Cardiac muscle cell (in vitro differentiated cells and primary cell): ENCODE results near the gene SLC28A2. TPM values are rescaled to one million over a fixed set of nuclear protein-coding genes. Genes with fewer than 3 reads are reported as not detected.
"Not testable (repeated sequence)": the region's sequence is repeated elsewhere in the genome, so short reads cannot be mapped to it uniquely, and the experiment has no call there.

Source experiments
- DNase-seq, 2 donors: peaks; one replicate each; pipeline versions ENCODE4 v3.0.0 to v3.0.0-alpha.2; 2010 to 2017; ENCODE audit warnings: low read depth in 1 of 2, low spot score in 1 of 2
- H3K27ac ChIP-seq: fragments of 200-600 bp; sonication (generic); 2 replicates; pipeline ENCODE4 v1.5.1; 2016
- H3K27me3 ChIP-seq: fragments of 200-600 bp; sonication (generic); 2 replicates; pipeline ENCODE4 v1.6.0; 2016; ENCODE audit warnings: control low read depth
- H3K36me3 ChIP-seq: fragments of 200-600 bp; sonication (generic); 2 replicates; pipeline ENCODE4 v1.5.1; 2016; ENCODE audit warnings: control low read depth
- H3K4me1 ChIP-seq: fragments of 200-600 bp; sonication (generic); 2 replicates; pipeline ENCODE4 v1.8.1; 2017; ENCODE audit warnings: low read depth, mild to moderate bottlenecking, mixed run types
- H3K4me3 ChIP-seq: fragments of 200-600 bp; sonication (generic); 2 replicates; pipeline ENCODE4 v1.5.1; 2016; ENCODE audit warnings: mild to moderate bottlenecking
- H3K9me3 ChIP-seq: fragments of 200-600 bp; sonication (generic); 2 replicates; pipeline ENCODE4 v1.5.1; 2017; ENCODE audit warnings: low read depth, mild to moderate bottlenecking, control low read depth
- CTCF ChIP-seq: IDR thresholded peaks from 2 replicates; pipeline ENCODE4 v1.5.1; 2012; ENCODE audit warnings: low read depth, mild to moderate bottlenecking, low read length
- polyA plus RNA-seq: library from polyadenylated mRNA; unstranded; fragments of >200 nt; fragmentation: Nextera tagmentation; extraction: Ambion mirVana; gene quantifications from 2 replicates; pipeline ENCODE4 v1.2.1, GENCODE V29; 2016
- total RNA-seq: library from RNA; depleted of rRNA; stranded (reverse); fragments of >200 nt; gene quantifications from 2 replicates; pipeline ENCODE4 v1.2.3, GENCODE V29; 2016

Gene SLC28A2
- total and polyA plus RNA-seq, 2 experiments from 2014 or later, result 0.10 TPM; not detected in 1

- peaks cover 15% of the 10 kb centered on the region for H3K27me3 ChIP-seq
- TF ChIP-seq CTCF, result no peak
Measured at GRCh38 chr15:45304711-45305110, 52.7 kb downstream of the SLC28A2 start.

GRCh38 chr15:45306105-45306504, 54.1 kb downstream of the SLC28A2 start:
- peaks cover 15% of the 10 kb centered on the region for H3K27me3 ChIP-seq
- no peak for DNase-seq
- no peak for TF ChIP-seq CTCF
- H3K27ac ChIP-seq, result no peak overlapping the region
- H3K9me3 ChIP-seq, result no peaks in the 10 kb centered on the region
- no peaks in the 10 kb centered on the region for H3K36me3 ChIP-seq
- no peak overlapping the region for H3K4me3 ChIP-seq
- H3K4me1 ChIP-seq, result peaks cover 6% of the 10 kb centered on the region

More at GRCh38 chr15:45304711-45305110, 52.7 kb downstream of the SLC28A2 start:
- H3K36me3 ChIP-seq, result no peaks in the 10 kb centered on the region
- H3K9me3 ChIP-seq, result no peaks in the 10 kb centered on the region
- no peak for DNase-seq
- no peak overlapping the region for H3K4me3 ChIP-seq
- H3K4me1 ChIP-seq, result no peaks in the 10 kb centered on the region
- H3K27ac ChIP-seq, result no peak overlapping the region

- Histone ChIP-seq H3K27ac (no peak overlapping the region), H3K9me3 (no peaks in the 10 kb centered on the region), H3K4me1 (peaks cover 6% of the 10 kb centered on the region), H3K4me3 (no peak overlapping the region), H3K27me3 (peaks cover 15% of the 10 kb centered on the region), H3K36me3 (no peaks in the 10 kb centered on the region)
- TF ChIP-seq CTCF, result peak; percentile 53
- peak in 1 of 2 donors; percentile 79 for DNase-seq
Measured at GRCh38 chr15:45307230-45307924, 55.3 kb downstream of the SLC28A2 start.

- H3K27ac ChIP-seq, H3K36me3 ChIP-seq: not testable (repeated sequence)
Measured at GRCh38 chr15:45314117-45314516, 62.1 kb downstream of the SLC28A2 start.

GRCh38 chr15:45314960-45315359, 62.9 kb downstream of the SLC28A2 start:
- Histone ChIP-seq H3K27me3 (no peaks in the 10 kb centered on the region), H3K36me3 (no peaks in the 10 kb centered on the region), H3K4me1 (peaks cover 6% of the 10 kb centered on the region), H3K9me3 (no peaks in the 10 kb centered on the region), H3K4me3 (no peak overlapping the region), H3K27ac (no peak overlapping the region)
- peak in 1 of 2 donors; percentile 47 for DNase-seq
- peak; percentile 13 for TF ChIP-seq CTCF

More at GRCh38 chr15:45314117-45314516, 62.1 kb downstream of the SLC28A2 start:
- H3K4me3 ChIP-seq, H3K9me3 ChIP-seq, H3K27me3 ChIP-seq, H3K4me1 ChIP-seq, DNase-seq: not testable (repeated sequence)

GRCh38 chr15:45319472-45320214, 67.6 kb downstream of the SLC28A2 start:
- no peak overlapping the region for H3K4me3 ChIP-seq
- H3K9me3 ChIP-seq, result no peaks in the 10 kb centered on the region
- DNase-seq, result no peak
- H3K4me1 ChIP-seq, result no peaks in the 10 kb centered on the region
- H3K27me3 ChIP-seq, result no peaks in the 10 kb centered on the region
- no peak overlapping the region for H3K27ac ChIP-seq
- H3K36me3 ChIP-seq, result no peaks in the 10 kb centered on the region
- TF ChIP-seq CTCF, result no peak
